GM12874 (cell line): ENCODE data around the gene EFHD1.

Experiments
- CTCF ChIP-seq: IDR thresholded peaks from 2 replicates; pipeline ENCODE4 v1.5.1; 2011; ENCODE audit warnings: low read depth, mild to moderate bottlenecking, control low read depth, low read length, moderate library complexity; ENCODE audit not compliant: insufficient read depth

The EFHD1 gene

GRCh38 chr2:232700154-232700553 lies 66.8 kb downstream of the EFHD1 start:
- TF ChIP-seq CTCF = no peak

GRCh38 chr2:232707076-232707475 lies 73.7 kb downstream of the EFHD1 start:
- TF ChIP-seq CTCF = no peak

- TF ChIP-seq CTCF = no peak
Observed at GRCh38 chr2:232713505-232713904, 80.1 kb downstream of the EFHD1 start.

- no peak for TF ChIP-seq CTCF
Observed at GRCh38 chr2:232714969-232715368, 81.6 kb downstream of the EFHD1 start.

GRCh38 chr2:232721261-232721660 lies 87.9 kb downstream of the EFHD1 start:
- no peak for TF ChIP-seq CTCF

- no peak for TF ChIP-seq CTCF
Observed at GRCh38 chr2:232721882-232722281, 88.5 kb downstream of the EFHD1 start.

GRCh38 chr2:232723027-232723426 lies 89.6 kb downstream of the EFHD1 start:
- TF ChIP-seq CTCF = no peak

GRCh38 chr2:232728785-232729184 lies 95.4 kb downstream of the EFHD1 start:
- no peak for TF ChIP-seq CTCF
